ENCODE measurements around the gene HELQ.

Gene HELQ

DNA sequence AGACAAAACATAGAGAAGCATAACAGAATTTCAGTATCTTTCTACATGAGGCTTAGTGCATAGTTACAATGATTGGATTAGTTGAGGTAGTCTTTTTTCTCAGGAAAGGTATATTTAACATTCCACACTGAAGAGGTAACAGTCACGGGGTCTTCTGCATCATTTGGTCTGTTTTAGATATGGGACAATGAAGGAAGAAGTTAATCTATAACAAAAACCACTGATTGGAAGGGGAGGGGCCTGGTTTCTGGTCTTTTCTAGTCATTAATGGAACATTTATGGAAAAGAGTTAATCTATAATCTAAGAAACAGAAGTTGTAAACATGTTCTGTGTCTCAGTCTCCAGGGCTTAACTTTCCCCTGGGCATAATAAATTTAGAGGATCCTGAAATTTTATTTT lies 83.7 kb downstream of the HELQ start:
- TF ChIP-seq, protein P1, sequence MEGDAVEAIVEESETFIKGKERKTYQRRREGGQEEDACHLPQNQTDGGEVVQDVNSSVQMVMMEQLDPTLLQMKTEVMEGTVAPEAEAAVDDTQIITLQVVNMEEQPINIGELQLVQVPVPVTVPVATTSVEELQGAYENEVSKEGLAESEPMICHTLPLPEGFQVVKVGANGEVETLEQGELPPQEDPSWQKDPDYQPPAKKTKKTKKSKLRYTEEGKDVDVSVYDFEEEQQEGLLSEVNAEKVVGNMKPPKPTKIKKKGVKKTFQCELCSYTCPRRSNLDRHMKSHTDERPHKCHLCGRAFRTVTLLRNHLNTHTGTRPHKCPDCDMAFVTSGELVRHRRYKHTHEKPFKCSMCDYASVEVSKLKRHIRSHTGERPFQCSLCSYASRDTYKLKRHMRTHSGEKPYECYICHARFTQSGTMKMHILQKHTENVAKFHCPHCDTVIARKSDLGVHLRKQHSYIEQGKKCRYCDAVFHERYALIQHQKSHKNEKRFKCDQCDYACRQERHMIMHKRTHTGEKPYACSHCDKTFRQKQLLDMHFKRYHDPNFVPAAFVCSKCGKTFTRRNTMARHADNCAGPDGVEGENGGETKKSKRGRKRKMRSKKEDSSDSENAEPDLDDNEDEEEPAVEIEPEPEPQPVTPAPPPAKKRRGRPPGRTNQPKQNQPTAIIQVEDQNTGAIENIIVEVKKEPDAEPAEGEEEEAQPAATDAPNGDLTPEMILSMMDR (IDR thresholded peaks at IDR 0.05), result no peak
- H3K9me3 Mint-ChIP-seq, result peaks cover 11% of the 10 kb centered on the region
- H3K4me3 Mint-ChIP-seq, result no peak overlapping the region
- H3K27me3 Mint-ChIP-seq (ENCODE audit: low read depth, poor library complexity), result peaks cover 9% of the 10 kb centered on the region
- no peak for DNase-seq
- no peaks in the 10 kb centered on the region for H3K4me1 Mint-ChIP-seq
- no peak overlapping the region for H3K27ac Mint-ChIP-seq
- H3K36me3 Mint-ChIP-seq (ENCODE audit: low read depth), result no peaks in the 10 kb centered on the region

DNA sequence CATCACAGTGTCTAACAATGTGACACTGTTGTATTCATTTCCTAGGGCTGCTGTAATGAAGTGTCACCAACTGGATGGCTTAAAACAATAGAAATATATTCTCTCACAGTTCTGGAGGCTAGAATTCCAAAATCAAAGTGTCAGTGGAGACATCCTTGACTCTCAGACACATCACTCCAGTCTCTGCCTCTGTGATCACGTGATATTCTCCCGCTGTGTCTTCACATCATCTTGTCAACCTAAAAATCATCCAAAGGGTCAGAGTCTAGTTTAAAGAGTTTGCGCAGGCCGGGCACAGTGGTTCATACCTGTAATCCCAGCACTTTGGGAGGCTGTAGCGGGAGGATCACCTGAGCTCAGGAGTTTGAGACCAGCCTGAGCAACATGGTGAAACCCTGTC lies 84.4 kb downstream of the HELQ start:
- no peak overlapping the region for H3K27ac Mint-ChIP-seq
- H3K36me3 Mint-ChIP-seq (ENCODE audit: low read depth), result no peaks in the 10 kb centered on the region
- no peaks in the 10 kb centered on the region for H3K4me1 Mint-ChIP-seq
- H3K4me3 Mint-ChIP-seq, result no peak overlapping the region
- no peak for DNase-seq
- TF ChIP-seq, protein P1 (IDR thresholded peaks at IDR 0.05), result no peak
- H3K27me3 Mint-ChIP-seq (ENCODE audit: low read depth, poor library complexity), result peaks cover 9% of the 10 kb centered on the region
- H3K9me3 Mint-ChIP-seq, result peaks cover 7% of the 10 kb centered on the region

DNA sequence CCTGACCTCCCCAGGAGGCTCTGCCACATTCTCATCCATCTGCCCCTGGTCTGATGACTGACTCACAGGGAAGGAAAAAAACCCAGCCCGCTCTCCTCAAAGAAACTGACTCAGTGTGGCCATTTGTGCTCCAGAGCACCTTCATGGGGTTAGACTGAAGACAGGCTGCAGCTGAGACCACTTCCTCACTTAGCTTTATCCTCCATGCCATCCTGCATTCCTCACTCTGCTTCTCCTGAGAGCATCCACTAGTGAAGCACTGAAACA lies 85.0 kb downstream of the HELQ start:
- Mint-ChIP-seq H3K36me3 (ENCODE audit: low read depth) (no peaks in the 10 kb centered on the region), H3K27ac (no peak overlapping the region), H3K27me3 (ENCODE audit: low read depth, poor library complexity) (peaks cover 9% of the 10 kb centered on the region), H3K4me1 (no peaks in the 10 kb centered on the region), H3K4me3 (no peak overlapping the region), H3K9me3 (no peaks in the 10 kb centered on the region)
- TF ChIP-seq, protein P1 (IDR thresholded peaks at IDR 0.05), result no peak
- no peak for DNase-seq

DNA sequence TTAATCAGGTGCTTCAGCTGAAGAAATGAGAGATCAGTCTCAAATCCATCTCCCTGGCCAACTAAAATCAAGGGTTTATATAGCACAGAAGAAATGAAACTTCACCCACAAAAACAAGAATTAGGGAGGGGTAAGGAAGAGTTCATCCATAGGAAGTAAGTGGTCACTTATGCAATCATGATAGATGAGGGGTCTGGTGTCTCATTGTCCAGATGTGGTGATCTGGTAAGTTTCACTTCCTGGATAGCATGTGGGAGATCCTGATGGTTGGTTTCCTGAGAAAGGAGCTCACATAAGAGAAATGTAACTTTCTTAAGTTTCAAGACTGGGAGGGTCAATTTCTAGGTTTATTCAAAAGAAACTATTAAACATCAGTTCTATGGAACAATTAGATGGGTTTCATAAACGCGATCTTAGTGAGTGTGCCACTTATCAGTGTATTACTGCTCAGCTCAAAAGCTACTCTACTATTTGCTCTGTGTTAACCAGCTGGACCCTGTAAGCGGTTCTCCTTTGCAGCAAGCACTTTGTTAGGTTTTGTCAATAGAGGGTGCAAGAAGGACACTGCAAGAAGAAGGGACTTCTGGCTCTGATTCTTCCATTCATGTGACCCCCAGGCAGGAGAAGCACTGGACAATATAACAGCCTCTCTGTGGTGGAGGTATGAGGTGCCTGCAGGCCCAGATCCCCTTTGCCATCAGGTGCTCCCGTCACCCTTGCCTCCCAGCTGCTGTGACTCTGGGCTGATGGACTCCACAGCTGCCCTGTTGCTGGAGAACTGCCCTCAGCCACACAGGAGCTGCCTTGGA lies 85.6 kb downstream of the HELQ start:
- Mint-ChIP-seq H3K9me3 (no peaks in the 10 kb centered on the region), H3K4me3 (no peak overlapping the region), H3K27ac (no peak overlapping the region), H3K4me1 (no peaks in the 10 kb centered on the region), H3K36me3 (ENCODE audit: low read depth) (no peaks in the 10 kb centered on the region), H3K27me3 (ENCODE audit: low read depth, poor library complexity) (peaks cover 8% of the 10 kb centered on the region)
- TF ChIP-seq, protein P1 (IDR thresholded peaks at IDR 0.05), result no peak
- DNase-seq, result no peak

DNA sequence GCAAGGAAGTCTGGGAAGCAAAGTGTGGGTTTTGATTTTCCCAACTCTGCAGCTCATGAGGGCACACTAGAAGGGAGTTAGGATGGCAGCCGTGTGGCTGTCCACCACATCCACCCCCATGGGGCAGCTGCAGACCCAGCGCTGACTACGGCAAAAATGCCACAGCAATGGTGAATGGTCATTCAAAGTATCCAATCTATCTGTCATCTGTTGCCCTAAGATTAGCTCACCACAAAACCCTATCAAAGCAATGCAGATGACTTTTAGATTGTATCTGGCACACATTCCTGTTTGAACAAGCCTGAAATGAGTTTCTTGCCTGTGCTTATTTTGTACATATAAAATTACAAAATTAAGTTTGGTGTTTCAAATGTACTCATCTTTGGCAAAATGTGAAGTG lies 91.3 kb downstream of the HELQ start:
- TF ChIP-seq, protein P1 (IDR thresholded peaks at IDR 0.05), result no peak
- H3K4me1 Mint-ChIP-seq, result peaks cover 10% of the 10 kb centered on the region
- peaks cover 6% of the 10 kb centered on the region for H3K27me3 Mint-ChIP-seq (ENCODE audit: low read depth, poor library complexity)
- H3K9me3 Mint-ChIP-seq, result no peaks in the 10 kb centered on the region
- DNase-seq, result no peak
- no peak overlapping the region for H3K27ac Mint-ChIP-seq
- H3K4me3 Mint-ChIP-seq, result no peak overlapping the region
- H3K36me3 Mint-ChIP-seq (ENCODE audit: low read depth), result no peaks in the 10 kb centered on the region
